IPS-18a (cell line): ENCODE measurements around the gene JAKMIP1.
"Not testable (repeated sequence)": the region's sequence is repeated elsewhere in the genome, so short reads cannot be mapped to it uniquely, and the experiment has no call there.

Experiments
- H3K27ac ChIP-seq: one replicate; pipeline ENCODE4 v1.5.1; 2013; ENCODE audit warnings: low read length
- H3K27me3 ChIP-seq: one replicate; pipeline ENCODE4 v1.6.1; 2013; ENCODE audit warnings: mild to moderate bottlenecking, low read length; ENCODE audit not compliant: control insufficient read depth, insufficient read depth
- H3K36me3 ChIP-seq: one replicate; pipeline ENCODE4 v1.6.1; 2013; ENCODE audit warnings: low read depth, low read length; ENCODE audit not compliant: control insufficient read depth
- H3K4me1 ChIP-seq: one replicate; pipeline ENCODE4 v1.6.1; 2013; ENCODE audit warnings: low read depth, low read length; ENCODE audit not compliant: control insufficient read depth
- H3K4me3 ChIP-seq: one replicate; pipeline ENCODE4 v1.5.1; 2013; ENCODE audit warnings: low read length
- H3K9ac ChIP-seq: one replicate; pipeline ENCODE4 v1.6.1; 2013; ENCODE audit warnings: mild to moderate bottlenecking, low read length, moderate library complexity
- H3K9me3 ChIP-seq: one replicate; pipeline ENCODE4 v1.6.1; 2013; ENCODE audit warnings: low read depth, low read length; ENCODE audit not compliant: control insufficient read depth

The JAKMIP1 gene

DNA sequence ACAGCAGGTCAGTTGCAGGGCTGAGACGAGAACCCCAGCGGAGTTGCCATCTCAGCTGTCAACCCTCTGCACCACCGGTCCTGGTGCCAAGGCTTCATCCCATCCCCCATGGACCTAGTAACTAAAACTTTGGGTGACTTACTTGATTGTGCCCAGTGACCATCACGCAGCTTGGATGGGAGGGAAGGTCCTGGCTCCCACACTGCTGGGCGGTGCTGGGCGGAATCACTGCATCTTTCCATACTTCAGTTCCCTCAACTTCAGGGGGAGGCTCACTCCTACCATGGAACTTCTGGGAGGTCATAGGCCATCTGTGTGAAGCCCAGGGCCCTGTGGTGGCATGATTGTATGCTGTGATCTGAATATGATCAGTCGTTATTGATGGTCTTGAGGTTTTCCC is 26.2 kb upstream of the JAKMIP1 start:
- Histone ChIP-seq H3K9me3 (no peaks in the 10 kb centered on the region), H3K27me3 (peaks cover 9% of the 10 kb centered on the region), H3K27ac (no peak overlapping the region), H3K4me3 (no peak overlapping the region), H3K36me3 (no peaks in the 10 kb centered on the region), H3K9ac (no peak overlapping the region), H3K4me1 (no peaks in the 10 kb centered on the region)

DNA sequence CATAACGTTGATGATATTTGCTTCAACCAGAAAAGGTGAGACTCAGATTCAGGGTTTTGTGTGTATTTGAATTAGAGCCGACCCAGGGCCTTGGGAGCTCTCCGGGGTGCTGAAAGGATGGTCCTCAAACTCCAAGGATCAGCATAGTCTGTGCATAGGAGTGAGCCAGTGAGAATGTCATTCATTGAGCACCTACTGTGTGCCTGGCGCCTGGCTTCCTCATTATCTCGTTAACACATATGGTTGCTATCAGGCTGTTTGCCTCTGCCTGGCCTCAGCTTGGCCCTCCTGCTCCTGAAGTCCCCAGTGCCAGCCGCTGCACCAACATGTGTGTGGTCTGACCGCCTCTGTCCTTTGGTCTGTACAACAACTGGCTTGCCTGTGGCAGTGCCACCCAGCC is 25.1 kb upstream of the JAKMIP1 start:
- peaks cover 19% of the 10 kb centered on the region for H3K27me3 ChIP-seq

GRCh38 chr4:6224735-6225134 is 24.4 kb upstream of the JAKMIP1 start:
- Histone ChIP-seq H3K9me3 (no peaks in the 10 kb centered on the region), H3K27ac (no peak overlapping the region), H3K36me3 (no peaks in the 10 kb centered on the region), H3K4me1 (peaks cover 2% of the 10 kb centered on the region), H3K4me3 (no peak overlapping the region), H3K9ac (no peak overlapping the region), H3K27me3 (peaks cover 22% of the 10 kb centered on the region)

More for the DNA sequence above, 25.1 kb upstream of the JAKMIP1 start:
- H3K4me1 ChIP-seq, result peaks cover 2% of the 10 kb centered on the region
- no peak overlapping the region for H3K27ac ChIP-seq
- H3K9ac ChIP-seq, result no peak overlapping the region
- no peaks in the 10 kb centered on the region for H3K36me3 ChIP-seq
- H3K4me3 ChIP-seq, result no peak overlapping the region
- H3K9me3 ChIP-seq, result no peaks in the 10 kb centered on the region

GRCh38 chr4:6222761-6223292 is 22.5 kb upstream of the JAKMIP1 start:
- no peak overlapping the region for H3K27ac ChIP-seq
- H3K4me3 ChIP-seq, result no peak overlapping the region
- no peak overlapping the region for H3K9ac ChIP-seq
- peaks cover 2% of the 10 kb centered on the region for H3K4me1 ChIP-seq
- peaks cover 22% of the 10 kb centered on the region for H3K27me3 ChIP-seq
- H3K36me3 ChIP-seq, result no peaks in the 10 kb centered on the region
- H3K9me3 ChIP-seq, result no peaks in the 10 kb centered on the region

DNA sequence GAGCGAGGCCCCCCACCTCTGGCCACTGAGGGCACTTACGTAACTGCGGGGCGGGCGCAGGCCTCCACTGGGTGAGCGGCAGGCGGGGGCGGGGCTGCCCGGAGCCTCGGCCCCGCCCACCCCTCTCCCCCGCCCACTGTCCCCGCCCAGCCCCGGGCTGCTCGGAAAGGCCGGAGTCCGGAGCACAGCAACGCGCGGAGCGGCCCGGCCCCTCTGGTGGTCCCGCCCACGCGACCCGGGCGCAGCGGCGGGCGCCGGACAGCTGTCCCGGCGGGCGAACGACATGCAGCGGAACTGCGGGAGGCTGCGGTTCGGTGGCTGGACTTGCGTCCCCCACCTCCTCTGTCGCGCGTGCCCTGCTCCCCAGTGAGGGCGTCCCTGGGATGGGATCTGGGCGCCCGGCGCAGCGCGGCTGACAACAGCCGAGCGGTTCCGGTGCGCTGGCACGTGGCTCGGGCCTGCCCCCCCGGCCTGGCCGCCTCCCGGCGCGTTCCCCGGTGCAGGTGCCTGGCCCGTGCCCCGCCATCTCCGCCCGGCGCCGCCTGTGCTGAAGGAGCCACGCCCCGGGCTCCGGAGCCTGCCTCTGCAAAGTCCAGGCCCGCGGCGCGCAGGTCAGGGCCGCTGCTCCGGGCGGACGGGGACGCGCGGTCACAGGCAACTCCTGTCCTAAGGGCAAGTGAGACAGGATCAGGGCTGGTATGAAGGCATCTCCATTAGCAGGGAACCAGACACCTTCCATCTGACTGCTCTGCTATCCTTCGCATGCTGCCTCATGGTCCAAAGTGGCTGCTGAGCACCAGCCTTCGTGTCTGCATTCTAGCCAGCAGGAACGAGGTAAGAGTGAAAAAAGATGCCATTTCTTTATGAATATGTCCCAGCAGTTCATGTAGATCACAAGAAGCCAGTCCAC is 21.8 kb upstream of the JAKMIP1 start:
- Histone ChIP-seq H3K9me3 (no peaks in the 10 kb centered on the region), H3K27ac (no peak overlapping the region), H3K4me3 (peak overlapping the region; percentile 76), H3K9ac (peak overlapping the region; percentile 62), H3K4me1 (peaks cover 2% of the 10 kb centered on the region), H3K36me3 (no peaks in the 10 kb centered on the region), H3K27me3 (peaks cover 22% of the 10 kb centered on the region)

DNA sequence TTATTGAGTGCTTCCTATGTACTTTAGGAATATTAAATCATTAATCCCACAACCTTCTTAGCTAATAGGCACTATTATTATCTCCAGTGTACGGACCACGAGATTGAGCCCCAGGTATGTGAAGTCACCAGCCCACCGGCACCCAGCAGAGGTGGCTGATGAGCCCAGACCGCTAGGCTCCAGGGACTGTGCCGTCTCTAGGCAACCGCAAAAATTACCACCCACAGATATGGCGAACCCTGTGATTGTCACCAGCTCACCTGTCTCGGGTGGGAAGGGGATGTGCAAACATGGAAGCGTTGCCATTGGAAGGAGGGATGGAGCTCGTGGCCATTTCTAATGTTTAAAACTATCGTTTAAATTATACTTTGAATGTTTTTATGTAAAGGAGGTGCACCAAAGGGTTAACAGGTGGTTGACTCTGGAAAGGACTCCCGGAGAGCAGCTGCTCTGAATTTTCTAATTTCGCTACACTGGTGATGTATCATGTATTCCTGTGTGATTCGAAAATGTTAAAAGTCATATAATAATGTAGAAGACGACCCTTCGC is 21.0 kb upstream of the JAKMIP1 start:
- peak overlapping the region; percentile 76 for H3K4me3 ChIP-seq
- H3K4me1 ChIP-seq, result peaks cover 2% of the 10 kb centered on the region
- H3K36me3 ChIP-seq, result no peaks in the 10 kb centered on the region
- H3K9me3 ChIP-seq, result no peaks in the 10 kb centered on the region
- peaks cover 22% of the 10 kb centered on the region for H3K27me3 ChIP-seq
- H3K9ac ChIP-seq, result peak overlapping the region; percentile 62
- no peak overlapping the region for H3K27ac ChIP-seq

GRCh38 chr4:6217716-6218381 is 17.5 kb upstream of the JAKMIP1 start:
- Histone ChIP-seq H3K9me3 (no peaks in the 10 kb centered on the region), H3K4me1 (peaks cover 2% of the 10 kb centered on the region), H3K9ac (no peak overlapping the region), H3K4me3 (no peak overlapping the region), H3K36me3 (no peaks in the 10 kb centered on the region), H3K27me3 (peaks cover 21% of the 10 kb centered on the region), H3K27ac (no peak overlapping the region)

DNA sequence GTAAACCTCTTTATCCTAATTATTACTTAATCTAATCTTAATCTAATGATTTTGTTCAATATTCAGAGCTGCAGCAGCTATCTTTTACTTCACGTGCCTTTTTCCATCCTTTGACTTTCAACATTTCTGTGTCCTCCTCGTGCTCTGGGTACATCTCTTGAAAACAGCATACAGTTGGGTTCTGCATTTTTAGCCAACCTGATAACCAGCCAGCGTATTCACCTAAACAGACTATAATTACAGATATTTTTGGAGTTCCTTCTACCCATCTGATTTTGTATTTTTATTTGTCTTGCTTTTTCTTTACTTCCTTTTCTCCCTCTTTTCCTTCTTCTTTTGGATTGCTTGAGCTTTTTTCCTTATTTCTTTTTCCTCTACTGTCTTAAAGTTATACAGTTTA is 16.2 kb upstream of the JAKMIP1 start:
- Histone ChIP-seq H3K4me1 (peaks cover 2% of the 10 kb centered on the region), H3K4me3 (no peak overlapping the region), H3K27ac (no peak overlapping the region), H3K9me3 (no peaks in the 10 kb centered on the region), H3K9ac (no peak overlapping the region), H3K27me3 (peaks cover 14% of the 10 kb centered on the region), H3K36me3 (no peaks in the 10 kb centered on the region)

DNA sequence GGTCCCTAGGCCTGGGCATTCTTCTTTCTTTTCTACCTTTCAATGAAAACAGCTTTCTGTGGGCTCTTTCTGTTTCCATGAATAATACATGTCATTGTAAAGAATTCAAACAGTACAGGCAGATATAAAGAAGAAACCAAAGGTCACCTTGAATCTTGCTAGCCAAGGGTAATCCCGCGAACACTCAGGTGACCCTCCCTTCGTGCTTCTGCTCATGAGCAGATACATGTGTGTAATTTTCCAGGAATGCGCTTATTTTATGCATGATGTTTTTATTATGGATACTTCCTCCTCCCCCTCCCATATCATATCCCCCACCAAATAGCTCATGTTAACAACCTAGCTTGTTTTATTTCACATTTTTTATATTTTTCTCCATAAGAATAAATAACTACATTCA is 9.6 kb upstream of the JAKMIP1 start:
- Histone ChIP-seq H3K27ac (no peak overlapping the region), H3K9me3 (no peaks in the 10 kb centered on the region), H3K27me3 (no peaks in the 10 kb centered on the region), H3K4me3 (no peak overlapping the region), H3K36me3 (no peaks in the 10 kb centered on the region), H3K9ac (no peak overlapping the region), H3K4me1 (no peaks in the 10 kb centered on the region)

- not testable (repeated sequence) for H3K4me3 ChIP-seq, H3K36me3 ChIP-seq
These were observed 8.9 kb upstream of the JAKMIP1 start for GRCh38 chr4:6209291-6209690.

GRCh38 chr4:6208416-6208815 is 8.1 kb upstream of the JAKMIP1 start:
- Histone ChIP-seq H3K9me3 (no peaks in the 10 kb centered on the region), H3K9ac (no peak overlapping the region), H3K27me3 (no peaks in the 10 kb centered on the region), H3K27ac (no peak overlapping the region), H3K36me3 (no peaks in the 10 kb centered on the region), H3K4me1 (no peaks in the 10 kb centered on the region), H3K4me3 (no peak overlapping the region)

More at GRCh38 chr4:6209291-6209690, 8.9 kb upstream of the JAKMIP1 start:
- H3K27me3 ChIP-seq, H3K9me3 ChIP-seq, H3K27ac ChIP-seq, H3K4me1 ChIP-seq, H3K9ac ChIP-seq: not testable (repeated sequence)
